Tongue (tissue), 2 donors: ENCODE results near the gene ORM2. TPM values are rescaled to one million over a fixed set of nuclear protein-coding genes. Genes with fewer than 3 reads are reported as not detected.

ENCODE experiments used
- DNase-seq: peaks from one replicate; pipeline ENCODE4 v3.0.0-alpha.2; 2015
- total RNA-seq: library from RNA; depleted of rRNA; stranded (reverse); fragments of >200 nt; gene quantifications from one replicate; pipeline ENCODE4 v1.2.3, GENCODE V29; 2014

ORM2 gene
- total RNA-seq, 1 donor from 2014 or later, result not detected

- no peak for DNase-seq
Measured at GRCh38 chr9:114371343-114371944, 41.8 kb downstream of the ORM2 start.

GRCh38 chr9:114371973-114372917 lies 42.6 kb downstream of the ORM2 start:
- DNase-seq, result no peak

GRCh38 chr9:114372921-114373448 lies 43.3 kb downstream of the ORM2 start:
- DNase-seq, result no peak

GRCh38 chr9:114373960-114374730 lies 44.5 kb downstream of the ORM2 start:
- DNase-seq, result no peak

GRCh38 chr9:114374936-114375335 lies 45.3 kb downstream of the ORM2 start:
- DNase-seq, result no peak

GRCh38 chr9:114375386-114376175 lies 45.9 kb downstream of the ORM2 start:
- DNase-seq, result no peak

GRCh38 chr9:114376586-114377445 lies 47.1 kb downstream of the ORM2 start:
- no peak for DNase-seq

- no peak for DNase-seq
Measured at GRCh38 chr9:114378016-114378415, 48.3 kb downstream of the ORM2 start.

GRCh38 chr9:114378883-114379282 lies 49.2 kb downstream of the ORM2 start:
- no peak for DNase-seq

Other genes starting within 250 kb of the ORM2 start
- gene KIF12, start 230.6 kb upstream of the ORM2 start, total RNA-seq, result 0.31 TPM
- 21.6 TPM for gene COL27A1, start 174.3 kb upstream of the ORM2 start, total RNA-seq
- gene ORM1, start 6.8 kb upstream of the ORM2 start, total RNA-seq, result not detected
- 9.5 TPM for gene AKNA, start 58.1 kb downstream of the ORM2 start, total RNA-seq
- gene WHRN, start 175.6 kb downstream of the ORM2 start, total RNA-seq, result 4.2 TPM